Hematopoietic multipotent progenitor cell treated with erythropoietin and hydrocortisone succinate and interleukin-3 and kit ligand, for 17 days (in vitro differentiated cells): ENCODE results near the gene TM9SF3.
A peak's percentile ranks its signal among the peaks of the same experiment; 100 is the strongest.

Experiments
- DNase-seq: peaks from one replicate; pipeline ENCODE4 v3.0.0-alpha.2; 2015; ENCODE audit warnings: low spot score

Gene TM9SF3

GRCh38 chr10:96511044-96511945 is 75.5 kb downstream of the TM9SF3 start:
- peak; percentile 47 for DNase-seq

- no peak for DNase-seq
Measured at GRCh38 chr10:96509017-96509641, 77.7 kb downstream of the TM9SF3 start.

GRCh38 chr10:96507044-96507443 is 79.8 kb downstream of the TM9SF3 start:
- DNase-seq: no peak

- no peak for DNase-seq
Measured at GRCh38 chr10:96505150-96506136, 81.4 kb downstream of the TM9SF3 start.

- no peak for DNase-seq
Measured at GRCh38 chr10:96502561-96503282, 84.1 kb downstream of the TM9SF3 start.

GRCh38 chr10:96501985-96502384 is 84.8 kb downstream of the TM9SF3 start:
- no peak for DNase-seq

- no peak for DNase-seq
Measured at GRCh38 chr10:96500519-96500918, 86.3 kb downstream of the TM9SF3 start.

GRCh38 chr10:96500050-96500449 is 86.8 kb downstream of the TM9SF3 start:
- DNase-seq: no peak

- no peak for DNase-seq
Measured at GRCh38 chr10:96497391-96497790, 89.4 kb downstream of the TM9SF3 start.

- no peak for DNase-seq
Measured at GRCh38 chr10:96496281-96496925, 90.4 kb downstream of the TM9SF3 start.

- DNase-seq: no peak
Measured at GRCh38 chr10:96495544-96495943, 91.3 kb downstream of the TM9SF3 start.

- no peak for DNase-seq
Measured at GRCh38 chr10:96494694-96495093, 92.1 kb downstream of the TM9SF3 start.

- DNase-seq: no peak
Measured at GRCh38 chr10:96493871-96494525, 92.8 kb downstream of the TM9SF3 start.

- no peak for DNase-seq
Measured at GRCh38 chr10:96493254-96493653, 93.6 kb downstream of the TM9SF3 start.

- peak; percentile 43 for DNase-seq
Measured at GRCh38 chr10:96491303-96491702, 95.5 kb downstream of the TM9SF3 start.

- DNase-seq: no peak
Measured at GRCh38 chr10:96488161-96488935, 98.5 kb downstream of the TM9SF3 start.

GRCh38 chr10:96482815-96483588 is 103.8 kb downstream of the TM9SF3 start:
- no peak for DNase-seq

GRCh38 chr10:96478355-96478754 is 108.5 kb downstream of the TM9SF3 start:
- DNase-seq: no peak

- DNase-seq: no peak
Measured at GRCh38 chr10:96473866-96474265, 112.9 kb downstream of the TM9SF3 start.
